ENCODE data around the gene KIAA0319L.

- TF ChIP-seq POLR2AphosphoS5 (IDR thresholded peaks at IDR 0.05; ENCODE audit: borderline replicate concordance, low read depth, low read length): no peak
- TF ChIP-seq EZH2 (IDR thresholded peaks at IDR 0.05): no peak
- TF ChIP-seq FOXP2 (optimal IDR thresholded peaks at IDR 0.05; ENCODE audit: control extremely low read depth, extremely low read length, insufficient read depth): no peak
Measured at GRCh38 chr1:35431173-35431599, 126.0 kb downstream of the KIAA0319L start.
